B cell (primary cell): ENCODE results near the gene PCDHB7.
"Not testable (repeated sequence)": the region's sequence is repeated elsewhere in the genome, so short reads cannot be mapped to it uniquely, and the experiment has no call there.

Experiments used
- CTCF ChIP-seq: fragments of 200-600 bp; IDR thresholded peaks from one replicate; pipeline ENCODE4 v1.8.0; 2022; ENCODE audit warnings: antibody characterized with exemption, mild to moderate bottlenecking
- EZH2 ChIP-seq: IDR thresholded peaks from 2 replicates; pipeline ENCODE4 v1.6.1; 2012; ENCODE audit warnings: borderline replicate concordance, low read depth, mild to moderate bottlenecking, moderate library complexity, low read length; ENCODE audit not compliant: insufficient read depth, poor library complexity, severe bottlenecking

GRCh38 chr5:141214583-141214982 lies 42.1 kb downstream of the PCDHB7 start:
- TF ChIP-seq CTCF, EZH2: not testable (repeated sequence)
